IMR-90 (cell line): Measurements from ENCODE around the gene OPRL1. TPM values are rescaled to one million over a fixed set of nuclear protein-coding genes. Genes with fewer than 3 reads are reported as not detected.

ENCODE experiments used
- ATAC-seq: fragments of 200-7000 bp; cut with Tn5 transposase; 2 replicates; pipeline ENCODE4 v1.9.1; 2020; ENCODE audit warnings: low read depth, mild to moderate bottlenecking, moderate library complexity
- BruUV-seq: library from RNA; stranded (reverse); fragments of 400-500 nt; replicated peaks from 2 replicates; lab custom pipeline; 2021; lab: Mats Ljungman, UMichigan
- CTCF ChIA-PET: fragments of 300-600 bp; formaldehyde crosslinking; extraction: SDS; loops from one replicate; lab custom pipeline; 2021; ENCODE audit warnings: antibody characterized with exemption; lab: Yijun Ruan, JAX
- POLR2A ChIA-PET: fragments of 300-600 bp; sonication (Branson Sonifier 250); formaldehyde crosslinking; loops from one replicate; lab custom pipeline; 2022; ENCODE audit warnings: antibody characterized with exemption; ENCODE audit not compliant: unreplicated experiment; lab: Charles Lee
- DNase-seq: peaks from one replicate; pipeline ENCODE4 v3.0.0; 2013
- H2AFZ ChIP-seq: replicated peaks from 2 replicates; pipeline ENCODE3; 2013; ENCODE audit warnings: low read length, mild to moderate bottlenecking; ENCODE audit not compliant: poor library complexity
- H2AK5ac ChIP-seq: 2 replicates; pipeline ENCODE4 v1.6.1; 2013; ENCODE audit warnings: low read depth, low read length, inconsistent platforms
- H2AK9ac ChIP-seq: replicated peaks from 2 replicates; pipeline ENCODE3; 2013; ENCODE audit warnings: mild to moderate bottlenecking, low read depth, low read length, moderate library complexity; ENCODE audit not compliant: poor library complexity
- H2BK120ac ChIP-seq: 2 replicates; pipeline ENCODE4 v1.6.1; 2013; ENCODE audit warnings: low read depth, low read length, inconsistent platforms
- H2BK15ac ChIP-seq: 3 replicates; pipeline ENCODE4 v1.6.1; 2013; ENCODE audit warnings: low read depth, low read length, inconsistent platforms
- H2BK20ac ChIP-seq: 2 replicates; pipeline ENCODE4 v1.6.1; 2013; ENCODE audit warnings: low read depth, mild to moderate bottlenecking, inconsistent platforms, low read length, moderate library complexity
- H2BK5ac ChIP-seq: 2 replicates; pipeline ENCODE4 v1.6.1; 2013; ENCODE audit warnings: mild to moderate bottlenecking, low read depth, low read length, inconsistent platforms; ENCODE audit not compliant: poor library complexity, severe bottlenecking
- H3K14ac ChIP-seq: replicated peaks from 2 replicates; pipeline ENCODE4 v1.6.1; 2013; ENCODE audit warnings: low read depth, low read length, inconsistent platforms
- H3K18ac ChIP-seq: 2 replicates; pipeline ENCODE4 v1.6.1; 2013; ENCODE audit warnings: low read depth, low read length, control low read depth
- H3K23ac ChIP-seq: 2 replicates; pipeline ENCODE4 v1.6.1; 2013; ENCODE audit warnings: low read depth, low read length, inconsistent platforms
- H3K27ac ChIP-seq: 2 replicates; pipeline ENCODE4 v1.5.1; 2013; ENCODE audit warnings: mild to moderate bottlenecking, control low read depth, low read length; ENCODE audit not compliant: insufficient read depth
- H3K27me3 ChIP-seq: 2 replicates; pipeline ENCODE4 v1.6.1; 2013; ENCODE audit warnings: low read length; ENCODE audit not compliant: control insufficient read depth, insufficient read depth
- H3K36me3 ChIP-seq: 2 replicates; pipeline ENCODE4 v1.6.1; 2013; ENCODE audit warnings: low read length, mixed read lengths; ENCODE audit not compliant: control insufficient read depth, insufficient read depth
- H3K4ac ChIP-seq: 2 replicates; pipeline ENCODE4 v1.6.1; 2013; ENCODE audit warnings: low read depth, low read length, inconsistent platforms
- H3K4me1 ChIP-seq: 2 replicates; pipeline ENCODE4 v1.6.1; 2013; ENCODE audit warnings: low read length, mixed read lengths; ENCODE audit not compliant: control insufficient read depth, insufficient read depth
- H3K4me2 ChIP-seq: 2 replicates; pipeline ENCODE4 v1.6.1; 2013; ENCODE audit warnings: low read depth, mild to moderate bottlenecking, control low read depth, low read length, moderate library complexity
- H3K4me3 ChIP-seq: 2 replicates; pipeline ENCODE4 v1.5.1; 2013; ENCODE audit warnings: low read depth, mild to moderate bottlenecking, control low read depth, low read length, moderate library complexity; ENCODE audit not compliant: insufficient read depth
- H3K56ac ChIP-seq: 2 replicates; pipeline ENCODE4 v1.6.1; 2013; ENCODE audit warnings: low read length, inconsistent platforms; ENCODE audit not compliant: insufficient read depth; ENCODE audit errors: extremely low read depth
- H3K79me1 ChIP-seq, 2 experiments: 2 replicates each; pipeline ENCODE4 v1.6.1; 2013; ENCODE audit warnings: low read length in 2 of 2, inconsistent platforms in 1 of 2, low read depth in 1 of 2
- H3K9ac ChIP-seq: 2 replicates; pipeline ENCODE4 v1.6.1; 2013; ENCODE audit warnings: low read depth, low read length, control low read depth
- H3K9me1 ChIP-seq: 2 replicates; pipeline ENCODE4 v1.6.1; 2013; ENCODE audit warnings: low read length, inconsistent platforms; ENCODE audit not compliant: insufficient read depth
- H3K9me3 ChIP-seq: 2 replicates; pipeline ENCODE4 v1.6.1; 2013; ENCODE audit warnings: low read length; ENCODE audit not compliant: control insufficient read depth, insufficient read depth
- H4K20me1 ChIP-seq: 2 replicates; pipeline ENCODE4 v1.6.1; 2013; ENCODE audit warnings: low read length, inconsistent platforms; ENCODE audit not compliant: insufficient read depth
- H4K5ac ChIP-seq: 2 replicates; pipeline ENCODE4 v1.6.1; 2013; ENCODE audit warnings: mild to moderate bottlenecking, low read depth, low read length, control low read depth
- H4K8ac ChIP-seq, 2 experiments: 2 replicates each; pipeline ENCODE4 v1.6.1; 2013; ENCODE audit warnings: low read depth in 2 of 2, low read length in 2 of 2, control low read depth in 1 of 2, inconsistent platforms in 1 of 2
- H4K91ac ChIP-seq: 2 replicates; pipeline ENCODE4 v1.6.1; 2013; ENCODE audit warnings: low read depth, low read length, inconsistent platforms; ENCODE audit not compliant: insufficient read depth
- BHLHE40 ChIP-seq: fragments of 150-350 bp; IDR thresholded peaks from 2 replicates; pipeline ENCODE4 v1.6.1; 2016; ENCODE audit warnings: mild to moderate bottlenecking, low read depth, low read length
- CEBPB ChIP-seq: IDR thresholded peaks from 2 replicates; pipeline ENCODE4 v1.6.1; 2012; ENCODE audit warnings: low read depth, low read length, improper control_type of control experiment
- CHD1 ChIP-seq: IDR thresholded peaks from 2 replicates; pipeline ENCODE4 v1.6.1; 2012; ENCODE audit warnings: low read depth, low read length, improper control_type of control experiment
- FOS ChIP-seq: fragments of 150-350 bp; IDR thresholded peaks from 2 replicates; pipeline ENCODE4 v1.6.1; 2016; ENCODE audit warnings: low read depth, low read length
- MAFK ChIP-seq: IDR thresholded peaks from 2 replicates; pipeline ENCODE4 v1.6.1; 2012; ENCODE audit warnings: low read depth, low read length, improper control_type of control experiment
- MAZ ChIP-seq: IDR thresholded peaks from 2 replicates; pipeline ENCODE4 v1.6.1; 2012; ENCODE audit warnings: low read depth, mild to moderate bottlenecking, low read length, improper control_type of control experiment, moderate library complexity, borderline replicate concordance
- MXI1 ChIP-seq: IDR thresholded peaks from 2 replicates; pipeline ENCODE4 v1.6.1; 2012; ENCODE audit warnings: low read depth, mild to moderate bottlenecking, low read length, moderate library complexity, borderline replicate concordance
- NFE2L2 ChIP-seq: fragments of 150-350 bp; IDR thresholded peaks from 2 replicates; pipeline ENCODE4 v1.6.1; 2016; ENCODE audit warnings: low read depth, mild to moderate bottlenecking, low read length
- POLR2A ChIP-seq: IDR thresholded peaks from 2 replicates; pipeline ENCODE4 v1.6.1; 2012; ENCODE audit warnings: mild to moderate bottlenecking, low read depth, low read length
- RAD21 ChIP-seq: IDR thresholded peaks from 2 replicates; pipeline ENCODE4 v1.6.1; 2012; ENCODE audit warnings: low read length, improper control_type of control experiment
- RCOR1 ChIP-seq: IDR thresholded peaks from 2 replicates; pipeline ENCODE4 v1.6.1; 2012; ENCODE audit warnings: mild to moderate bottlenecking, low read length, improper control_type of control experiment; ENCODE audit not compliant: insufficient replicate concordance
- RFX5 ChIP-seq: IDR thresholded peaks from 2 replicates; pipeline ENCODE4 v1.8.0; 2012; ENCODE audit warnings: low read depth, mild to moderate bottlenecking, low read length, moderate library complexity
- SMC3 ChIP-seq: fragments of 150-350 bp; IDR thresholded peaks from 2 replicates; pipeline ENCODE4 v1.6.1; 2016; ENCODE audit warnings: low read depth, mild to moderate bottlenecking, antibody characterized with exemption, low read length, moderate library complexity
- USF2 ChIP-seq: fragments of 150-350 bp; IDR thresholded peaks from 2 replicates; pipeline ENCODE4 v1.6.1; 2017; ENCODE audit warnings: mild to moderate bottlenecking, antibody characterized with exemption, low read length, low read depth
- WGBS, 2 experiments: methylation state at CpG; one replicate each; pipeline versions ENCODE4 v1.1.5 to v1.1.7; 2013; ENCODE audit warnings: missing lambda C conversion rate in 2 of 2; ENCODE audit not compliant: insufficient read length in 1 of 2; ENCODE audit errors: extremely low coverage in 2 of 2; 5-methylcytosine and 5-hydroxymethylcytosine counted together
- dilution Hi-C: fragments of 300-500 bp; cut with HindIII; formaldehyde crosslinking; loops from one replicate; pipeline ENCODE4 v1.14.3; 2018; ENCODE audit warnings: low sequenced_read_pairs; ENCODE audit not compliant: unreplicated experiment
- in situ Hi-C: fragments of 300-500 bp; cut with MboI; formaldehyde crosslinking; loops from 3 replicates; pipeline ENCODE4 v1.14.3; 2019; ENCODE audit warnings: low sequenced_read_pairs, inconsistent platforms, mixed read lengths
- intact Hi-C: fragments of 100-400 bp; cut with micrococcal nuclease; formaldehyde crosslinking; loops from 2 replicates; pipeline ENCODE4 v1.10.0; 2022
- polyA plus RNA-seq, 3 experiments: library from polyadenylated mRNA; depleted of rRNA; stranded (reverse); fragments of >200 nt; gene quantifications; 2 replicates each; pipeline ENCODE4 v1.2.3, GENCODE V29; 2012; ENCODE audit warnings: low replicate concordance in 1 of 3
- total RNA-seq: library from RNA; depleted of rRNA; stranded (reverse); fragments of >200 nt; gene quantifications from 2 replicates; pipeline ENCODE4 v1.2.3, GENCODE V29; 2012
- TF ChIP-seq, protein P1 (sequence below): conservative IDR thresholded peaks from 2 replicates; pipeline ENCODE4 v1.5.1; 2012; ENCODE audit warnings: mild to moderate bottlenecking, low read depth, low read length, improper control_type of control experiment
- TF ChIP-seq, protein P2 (sequence below): fragments of 150-350 bp; IDR thresholded peaks from 2 replicates; pipeline ENCODE4 v1.6.1; 2016; ENCODE audit warnings: low read depth, mild to moderate bottlenecking, low read length, moderate library complexity, borderline replicate concordance

The OPRL1 gene
- total and polyA plus RNA-seq, 2 of the 4 experiments (the other 2 are of a cell fraction): 0.36 to 1.2 TPM

DNA sequence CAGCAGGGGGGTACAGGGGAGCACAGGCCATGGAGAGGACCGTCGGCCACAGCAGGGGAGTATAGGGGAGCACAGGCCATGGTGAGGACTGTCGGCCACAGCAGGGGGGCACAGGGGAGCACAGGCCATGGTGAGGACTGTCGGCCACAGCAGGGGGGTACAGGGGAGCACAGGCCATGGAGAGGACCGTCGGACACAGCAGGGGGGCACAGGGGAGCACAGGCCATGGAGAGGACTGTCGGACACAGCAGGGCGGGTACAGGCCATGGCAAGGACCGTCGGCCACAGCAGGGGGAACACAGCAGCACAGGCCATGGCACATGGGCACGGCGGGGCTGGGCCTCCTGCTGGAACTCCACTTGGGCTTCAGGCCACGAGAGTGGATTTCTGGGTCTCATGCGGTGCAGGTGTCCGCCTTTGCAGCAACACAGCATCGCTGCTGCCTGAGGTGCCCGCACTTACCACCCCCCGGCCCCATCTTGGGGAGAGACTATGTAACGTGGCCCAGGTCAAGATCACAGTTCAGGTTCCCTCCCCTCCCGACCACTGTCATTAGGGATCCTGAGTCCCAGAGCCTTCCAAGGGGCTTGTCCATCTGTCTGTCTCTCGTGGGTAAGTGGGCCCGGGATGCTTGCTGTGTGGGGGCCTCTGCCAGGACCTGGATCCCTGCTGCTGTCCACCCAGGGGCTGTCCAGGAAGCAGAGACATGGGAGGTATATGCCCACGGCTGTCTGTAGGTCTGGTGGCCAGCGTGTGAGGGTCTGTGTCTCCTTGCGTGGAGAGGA is 25.0 kb downstream of the OPRL1 start:
- Histone ChIP-seq H2BK120ac (no peak overlapping the region), H4K5ac (no peak overlapping the region), H3K4me2 (no peak overlapping the region), H3K36me3 (no peaks in the 10 kb centered on the region), H3K56ac (no peak overlapping the region), H3K79me1 (no peaks in the 10 kb centered on the region), H3K4ac (no peak overlapping the region), H2BK20ac (no peak overlapping the region), H3K14ac (no peak overlapping the region), H2BK5ac (no peak overlapping the region), H2AK5ac (no peak overlapping the region), H3K4me3 (no peak overlapping the region), H3K27me3 (peaks cover 58% of the 10 kb centered on the region), H2BK15ac (no peak overlapping the region), H3K4me1 (no peaks in the 10 kb centered on the region), H3K18ac (no peak overlapping the region), H2AFZ (no peak overlapping the region), H3K9me3 (no peaks in the 10 kb centered on the region), H3K23ac (no peak overlapping the region), H4K91ac (no peak overlapping the region), H2AK9ac (no peak overlapping the region), H3K9ac (no peak overlapping the region), H3K27ac (no peak overlapping the region), H4K20me1 (no peaks in the 10 kb centered on the region), H4K8ac (no peak overlapping the region), H3K9me1 (no peaks in the 10 kb centered on the region)
- TF ChIP-seq USF2 (no peak), POLR2A (no peak), BHLHE40 (no peak), RFX5 (no peak), MXI1 (no peak), CEBPB (no peak), FOS (no peak), SMC3 (no peak), MAZ (no peak), NFE2L2 (no peak), MAFK (no peak), RCOR1 (no peak), CHD1 (no peak), RAD21 (no peak)
- TF ChIP-seq, protein P1, sequence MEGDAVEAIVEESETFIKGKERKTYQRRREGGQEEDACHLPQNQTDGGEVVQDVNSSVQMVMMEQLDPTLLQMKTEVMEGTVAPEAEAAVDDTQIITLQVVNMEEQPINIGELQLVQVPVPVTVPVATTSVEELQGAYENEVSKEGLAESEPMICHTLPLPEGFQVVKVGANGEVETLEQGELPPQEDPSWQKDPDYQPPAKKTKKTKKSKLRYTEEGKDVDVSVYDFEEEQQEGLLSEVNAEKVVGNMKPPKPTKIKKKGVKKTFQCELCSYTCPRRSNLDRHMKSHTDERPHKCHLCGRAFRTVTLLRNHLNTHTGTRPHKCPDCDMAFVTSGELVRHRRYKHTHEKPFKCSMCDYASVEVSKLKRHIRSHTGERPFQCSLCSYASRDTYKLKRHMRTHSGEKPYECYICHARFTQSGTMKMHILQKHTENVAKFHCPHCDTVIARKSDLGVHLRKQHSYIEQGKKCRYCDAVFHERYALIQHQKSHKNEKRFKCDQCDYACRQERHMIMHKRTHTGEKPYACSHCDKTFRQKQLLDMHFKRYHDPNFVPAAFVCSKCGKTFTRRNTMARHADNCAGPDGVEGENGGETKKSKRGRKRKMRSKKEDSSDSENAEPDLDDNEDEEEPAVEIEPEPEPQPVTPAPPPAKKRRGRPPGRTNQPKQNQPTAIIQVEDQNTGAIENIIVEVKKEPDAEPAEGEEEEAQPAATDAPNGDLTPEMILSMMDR: no peak
- TF ChIP-seq, protein P2, sequence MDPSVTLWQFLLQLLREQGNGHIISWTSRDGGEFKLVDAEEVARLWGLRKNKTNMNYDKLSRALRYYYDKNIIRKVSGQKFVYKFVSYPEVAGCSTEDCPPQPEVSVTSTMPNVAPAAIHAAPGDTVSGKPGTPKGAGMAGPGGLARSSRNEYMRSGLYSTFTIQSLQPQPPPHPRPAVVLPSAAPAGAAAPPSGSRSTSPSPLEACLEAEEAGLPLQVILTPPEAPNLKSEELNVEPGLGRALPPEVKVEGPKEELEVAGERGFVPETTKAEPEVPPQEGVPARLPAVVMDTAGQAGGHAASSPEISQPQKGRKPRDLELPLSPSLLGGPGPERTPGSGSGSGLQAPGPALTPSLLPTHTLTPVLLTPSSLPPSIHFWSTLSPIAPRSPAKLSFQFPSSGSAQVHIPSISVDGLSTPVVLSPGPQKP: no peak
- BruUV-seq: no TSS peak
- intact Hi-C loops: no loop called here
- ATAC-seq: no peak
- POLR2A ChIA-PET: no interaction called here
- dilution Hi-C loops: no loop called here
- no peak for DNase-seq
- CTCF ChIA-PET: no interaction called here
- 69% methylated on average over 10 of the region's 25 CpGs; no CpG with 5 or more reads in 1 of the 2 experiments for WGBS, 2 experiments
- in situ Hi-C loops: no loop called here
